Pancreas (tissue), 10 donors: ENCODE measurements around the gene ORM2. TPM values are rescaled to one million over a fixed set of nuclear protein-coding genes. Genes with fewer than 3 reads are reported as not detected.

Source experiments
- ATAC-seq, 4 donors: fragments of 200-7000 bp; cut with Tn5 transposase; one replicate each; pipeline versions ENCODE4 v1.8.0 to v1.9.1; 2020; ENCODE audit warnings: mild to moderate bottlenecking in 4 of 4, moderate library complexity in 4 of 4
- DNase-seq, 6 donors: peaks; one replicate each; pipeline ENCODE4 v3.0.0-alpha.2; 2020
- FAIRE-seq: peaks from 2 replicates; lab custom pipeline; 2012; peaks lifted over from hg19 to GRCh38; lab: Jason Lieb, UNC
- H3K27ac ChIP-seq, 4 donors: fragments of 200-600 bp; sonication (generic); 1 replicate in 3 of 4; 2 replicates in 1 of 4; pipeline versions ENCODE4 v1.5.0 to v1.8.0; 2020
- H3K27me3 ChIP-seq, 4 donors: fragments of 200-600 bp; one replicate each; pipeline ENCODE4 v1.8.0; 2021
- H3K36me3 ChIP-seq, 3 donors: fragments of 200-600 bp; sonication (generic) in 1 of 3; one replicate each; pipeline versions ENCODE4 v1.5.0 to v1.8.0; 2020 to 2021
- H3K4me1 ChIP-seq, 3 donors: fragments of 200-600 bp; one replicate each; pipeline ENCODE4 v1.8.0; 2021
- H3K4me3 ChIP-seq, 4 donors: fragments of 200-600 bp; sonication (generic) in 2 of 4; one replicate each; pipeline versions ENCODE4 v1.5.0 to v1.8.0; 2020 to 2021
- H3K9me3 ChIP-seq, 4 donors: fragments of 200-600 bp; one replicate each; pipeline ENCODE4 v1.8.0; 2021
- WGBS, 2 donors: extraction: QIAGEN DNeasy Blood & Tissue Kit; methylation state at CpG; one replicate each; pipeline ENCODE4 v1.1.7; 2013; 5-methylcytosine and 5-hydroxymethylcytosine counted together
- intact Hi-C, 3 donors: fragments of 100-400 bp; cut with DNase I; formaldehyde crosslinking; loops; one replicate each; pipeline versions ENCODE4 v1.11.1 to v1.14.2; 2022
- polyA plus RNA-seq, 2 donors: library from polyadenylated mRNA; stranded (reverse); fragments of 200-250 nt; gene quantifications; one replicate each; pipeline ENCODE4 v1.2.3, GENCODE V29; 2013
- total RNA-seq, 6 donors: library from RNA; stranded (reverse); fragmentation: NEBNext Ultra II Directional in 4 of 6; extraction: Animal tissue kit (Norgen Biotek cat#: 25700) in 4 of 6; gene quantifications; one replicate each; pipeline versions ENCODE4 v1.2.1 to v1.2.4, GENCODE V29; 2021 to 2023
- TF ChIP-seq, protein P1 (sequence below), 4 donors: fragments of 200-600 bp; sonication (generic) in 3 of 4; IDR thresholded peaks; one replicate each; pipeline versions ENCODE4 v1.5.0 to v1.8.0; 2021; ENCODE audit warnings: antibody characterized with exemption in 4 of 4
- donor health status: healthy with polysubstance abuse.
- donor health status: DM: no; HTN: no; CAD: no; lungs with moderate emphysema.
- donor health status: DM: no; HTN: no; CAD: no.
- donor health status: control.
- donor health status: control.
- donor health status: Bipolar disorder and iron deficiency.
- donor health status: DM: yes; HTN: yes; CAD: no.
- donor health status: DM: no; HTN: no; CAD: no.
- donor health status: DM: no; HTN: no; CAD: no.
- donor health status: DM: yes; HTN: yes; CAD: no.

The ORM2 gene
- total and polyA plus RNA-seq, 8 donors, result 0.12 to 3.1 (median 0.50) TPM; not detected in 4

DNA sequence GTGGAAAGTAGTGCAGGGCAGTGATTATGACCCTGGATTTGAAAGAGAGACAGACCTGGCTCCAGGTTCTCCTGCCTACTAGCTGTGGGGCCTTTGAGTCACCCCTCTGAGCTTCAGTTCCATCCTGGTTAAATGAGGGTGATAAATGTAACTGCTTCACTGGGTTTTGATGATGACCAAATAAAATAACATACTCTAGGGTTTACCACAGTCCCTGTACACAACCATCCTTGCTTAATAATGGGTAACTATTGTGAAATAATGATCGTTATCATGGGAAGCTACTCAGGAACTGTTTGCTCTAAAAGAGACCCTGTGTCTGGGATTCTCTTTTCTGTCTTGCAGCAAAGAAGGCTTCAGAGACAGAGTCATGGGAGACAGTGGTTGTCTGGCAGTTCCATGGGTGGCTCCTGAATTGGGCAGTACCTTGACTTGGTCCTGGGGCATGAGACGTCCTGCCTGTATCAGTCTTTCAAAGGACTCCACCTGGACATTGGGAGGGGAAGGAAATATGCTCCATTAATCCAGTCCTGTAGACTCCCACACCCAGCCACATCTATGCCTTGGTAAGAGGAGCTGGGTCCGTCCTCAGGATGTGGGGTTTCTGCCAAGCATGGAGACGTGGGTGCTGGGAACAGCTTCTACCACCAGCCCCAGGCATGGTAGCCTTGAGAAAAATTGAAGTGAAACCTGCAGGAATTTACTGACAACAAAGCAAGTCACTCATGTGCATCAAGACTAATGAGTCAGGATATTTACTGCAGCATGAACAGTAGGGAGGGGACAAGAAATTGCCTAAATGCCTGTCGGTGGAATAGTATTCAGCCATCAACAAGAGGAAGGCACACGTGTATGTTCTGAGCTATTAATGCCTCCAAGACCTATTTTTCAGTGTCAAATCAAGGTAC lies 34.7 kb downstream of the ORM2 start:
- ATAC-seq (peak in 3 of 4 donors; percentile 12 to 49 (median 48)), DNase-seq (no peak), FAIRE-seq (no peak)
- Histone ChIP-seq H3K9me3 (no peaks in the 10 kb centered on the region), H3K27me3 (no peaks in the 10 kb centered on the region), H3K27ac (peak overlapping the region in 1 of 4 donors; percentile 30), H3K36me3 (peaks cover 0 to 14% (median 2%) of the 10 kb centered on the region in 3 donors), H3K4me3 (no peak overlapping the region), H3K4me1 (no peaks in the 10 kb centered on the region)
- intact Hi-C loops, result no loop called here
- 63 to 65% methylated on average over 6 of the region's 6 CpGs for WGBS, 2 donors
- TF ChIP-seq, protein P1, sequence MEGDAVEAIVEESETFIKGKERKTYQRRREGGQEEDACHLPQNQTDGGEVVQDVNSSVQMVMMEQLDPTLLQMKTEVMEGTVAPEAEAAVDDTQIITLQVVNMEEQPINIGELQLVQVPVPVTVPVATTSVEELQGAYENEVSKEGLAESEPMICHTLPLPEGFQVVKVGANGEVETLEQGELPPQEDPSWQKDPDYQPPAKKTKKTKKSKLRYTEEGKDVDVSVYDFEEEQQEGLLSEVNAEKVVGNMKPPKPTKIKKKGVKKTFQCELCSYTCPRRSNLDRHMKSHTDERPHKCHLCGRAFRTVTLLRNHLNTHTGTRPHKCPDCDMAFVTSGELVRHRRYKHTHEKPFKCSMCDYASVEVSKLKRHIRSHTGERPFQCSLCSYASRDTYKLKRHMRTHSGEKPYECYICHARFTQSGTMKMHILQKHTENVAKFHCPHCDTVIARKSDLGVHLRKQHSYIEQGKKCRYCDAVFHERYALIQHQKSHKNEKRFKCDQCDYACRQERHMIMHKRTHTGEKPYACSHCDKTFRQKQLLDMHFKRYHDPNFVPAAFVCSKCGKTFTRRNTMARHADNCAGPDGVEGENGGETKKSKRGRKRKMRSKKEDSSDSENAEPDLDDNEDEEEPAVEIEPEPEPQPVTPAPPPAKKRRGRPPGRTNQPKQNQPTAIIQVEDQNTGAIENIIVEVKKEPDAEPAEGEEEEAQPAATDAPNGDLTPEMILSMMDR (IDR thresholded peaks at IDR 0.05), result no peak

DNA sequence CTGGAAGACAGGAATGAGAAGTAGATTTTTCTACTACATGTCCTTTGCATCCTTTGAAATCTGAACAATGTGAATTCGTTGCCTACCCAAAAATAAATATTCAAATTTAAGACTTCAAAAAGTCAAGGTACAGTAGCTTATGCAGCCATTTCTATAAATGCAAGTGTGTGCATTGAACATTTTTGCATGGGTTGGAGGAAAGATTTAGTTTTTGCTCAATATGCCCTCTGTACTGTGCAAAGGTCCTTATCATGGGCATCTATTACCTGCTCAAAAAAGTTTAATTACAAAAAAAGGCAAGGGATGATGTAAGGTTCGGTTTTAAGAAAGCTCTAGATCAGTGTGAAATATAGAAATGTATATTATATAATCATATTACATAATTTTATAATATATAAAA lies 35.5 kb downstream of the ORM2 start:
- H3K36me3 ChIP-seq, result peaks cover 0 to 6% (median 2%) of the 10 kb centered on the region in 3 donors
- H3K4me3 ChIP-seq, result no peak overlapping the region
- intact Hi-C loops, result no loop called here
- H3K4me1 ChIP-seq, result no peaks in the 10 kb centered on the region
- DNase-seq, result no peak
- no peaks in the 10 kb centered on the region for H3K27me3 ChIP-seq
- no peaks in the 10 kb centered on the region for H3K9me3 ChIP-seq
- 90 to 94% methylated on average over 2 of the region's 2 CpGs for WGBS, 2 donors
- no peak for FAIRE-seq
- TF ChIP-seq, protein P1 (IDR thresholded peaks at IDR 0.05), result no peak
- ATAC-seq, result no peak
- peak overlapping the region in 1 of 4 donors; percentile 28 for H3K27ac ChIP-seq

DNA sequence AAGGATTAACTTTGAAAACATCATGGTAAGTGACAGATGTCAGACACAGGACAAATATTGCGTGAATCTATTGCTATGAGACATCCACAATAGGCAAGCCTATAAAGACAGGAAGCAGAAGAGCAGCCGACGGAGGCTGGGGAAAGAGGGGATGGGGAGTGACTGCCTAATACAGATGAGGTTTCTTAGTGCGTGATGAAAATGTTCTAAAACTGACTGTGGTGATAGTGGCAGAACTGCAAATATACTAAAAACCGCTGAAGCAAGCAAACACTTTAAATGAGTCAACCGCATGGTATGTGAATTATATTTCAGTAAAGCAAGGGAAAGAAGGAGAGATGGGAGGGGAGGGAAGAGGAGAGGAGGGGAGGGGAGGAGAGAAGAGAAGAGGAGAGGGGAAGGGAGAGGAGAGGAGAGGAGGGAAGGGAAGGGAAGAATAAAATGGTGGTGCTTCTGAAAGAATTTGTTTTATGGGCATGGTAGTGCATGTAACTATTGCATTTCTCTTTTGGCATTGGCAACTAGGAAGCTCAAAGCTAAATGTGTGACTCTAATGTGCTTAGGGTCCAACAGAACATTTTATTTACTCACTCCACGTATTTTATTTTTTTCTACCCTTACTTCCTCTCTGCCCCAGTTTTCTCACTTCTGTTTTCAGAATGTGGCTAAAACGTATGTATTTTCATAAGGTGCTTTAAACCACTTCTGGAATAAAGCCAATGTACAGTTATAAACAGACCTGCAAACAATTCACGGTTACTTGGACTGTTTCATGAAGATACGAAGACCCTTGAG lies 36.9 kb downstream of the ORM2 start:
- TF ChIP-seq, protein P1 (IDR thresholded peaks at IDR 0.05), result no peak
- no peaks in the 10 kb centered on the region for H3K4me1 ChIP-seq
- H3K27me3 ChIP-seq, result no peaks in the 10 kb centered on the region
- H3K27ac ChIP-seq, result peak overlapping the region in 1 of 4 donors; percentile 28
- FAIRE-seq, result no peak
- no peaks in the 10 kb centered on the region for H3K9me3 ChIP-seq
- intact Hi-C loops, result no loop called here
- WGBS, 2 donors, result 69 to 70% methylated on average over 10 of the region's 10 CpGs
- DNase-seq, result no peak
- H3K36me3 ChIP-seq, result peaks cover 0 to 2% (median 0%) of the 10 kb centered on the region in 3 donors
- no peak overlapping the region for H3K4me3 ChIP-seq
- peak in 3 of 4 donors; percentile 37 to 55 (median 40) for ATAC-seq

DNA sequence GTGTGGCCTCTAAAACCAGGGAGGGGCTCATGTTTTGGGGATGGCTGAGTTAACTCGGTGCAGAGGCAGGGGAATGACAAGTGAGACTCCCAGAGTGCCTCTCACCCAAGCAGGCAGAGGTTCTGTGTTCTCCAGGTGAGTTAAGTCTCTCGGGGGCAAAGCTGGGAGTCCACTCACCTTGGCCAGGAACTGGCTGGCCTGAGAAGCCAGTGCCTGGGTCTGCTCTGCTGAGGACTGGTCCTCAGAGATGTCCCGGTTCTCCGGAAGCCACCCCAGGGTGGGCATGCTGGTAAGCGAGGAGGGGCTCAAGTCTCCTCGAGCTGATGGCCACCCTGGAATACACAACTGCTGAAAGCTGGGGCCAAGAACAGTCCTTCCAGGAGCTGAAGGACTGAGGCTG lies 37.7 kb downstream of the ORM2 start:
- WGBS, 2 donors, result 84% methylated on average over 6 of the region's 6 CpGs

More for the DNA sequence above, 37.7 kb downstream of the ORM2 start:
- H3K9me3 ChIP-seq, result no peaks in the 10 kb centered on the region
- H3K27me3 ChIP-seq, result no peaks in the 10 kb centered on the region
- no peaks in the 10 kb centered on the region for H3K4me1 ChIP-seq
- H3K36me3 ChIP-seq, result peaks cover 0 to 2% (median 0%) of the 10 kb centered on the region in 3 donors
- H3K27ac ChIP-seq, result no peak overlapping the region
- TF ChIP-seq, protein P1 (IDR thresholded peaks at IDR 0.05), result no peak
- FAIRE-seq (no peak), ATAC-seq (no peak), DNase-seq (no peak)
- H3K4me3 ChIP-seq, result no peak overlapping the region
- intact Hi-C loops, result no loop called here
